ENCODE data around the gene MEGF6. TPM values are rescaled to one million over a fixed set of nuclear protein-coding genes. Genes with fewer than 3 reads are reported as not detected.

The MEGF6 gene
- total RNA-seq, 1 donor = 2.2 TPM

- TF ChIP-seq, protein P1, sequence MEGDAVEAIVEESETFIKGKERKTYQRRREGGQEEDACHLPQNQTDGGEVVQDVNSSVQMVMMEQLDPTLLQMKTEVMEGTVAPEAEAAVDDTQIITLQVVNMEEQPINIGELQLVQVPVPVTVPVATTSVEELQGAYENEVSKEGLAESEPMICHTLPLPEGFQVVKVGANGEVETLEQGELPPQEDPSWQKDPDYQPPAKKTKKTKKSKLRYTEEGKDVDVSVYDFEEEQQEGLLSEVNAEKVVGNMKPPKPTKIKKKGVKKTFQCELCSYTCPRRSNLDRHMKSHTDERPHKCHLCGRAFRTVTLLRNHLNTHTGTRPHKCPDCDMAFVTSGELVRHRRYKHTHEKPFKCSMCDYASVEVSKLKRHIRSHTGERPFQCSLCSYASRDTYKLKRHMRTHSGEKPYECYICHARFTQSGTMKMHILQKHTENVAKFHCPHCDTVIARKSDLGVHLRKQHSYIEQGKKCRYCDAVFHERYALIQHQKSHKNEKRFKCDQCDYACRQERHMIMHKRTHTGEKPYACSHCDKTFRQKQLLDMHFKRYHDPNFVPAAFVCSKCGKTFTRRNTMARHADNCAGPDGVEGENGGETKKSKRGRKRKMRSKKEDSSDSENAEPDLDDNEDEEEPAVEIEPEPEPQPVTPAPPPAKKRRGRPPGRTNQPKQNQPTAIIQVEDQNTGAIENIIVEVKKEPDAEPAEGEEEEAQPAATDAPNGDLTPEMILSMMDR (IDR thresholded peaks at IDR 0.05; ENCODE audit: insufficient read depth, low read depth, low read length) = no peak
- DNase-seq (ENCODE audit: low read depth) = no peak
- H3K4me3 ChIP-seq (ENCODE audit: low read depth, low read length) = no peak overlapping the region
These were observed 41.0 kb downstream of the MEGF6 start for GRCh38 chr1:3570066-3570986.

DNA sequence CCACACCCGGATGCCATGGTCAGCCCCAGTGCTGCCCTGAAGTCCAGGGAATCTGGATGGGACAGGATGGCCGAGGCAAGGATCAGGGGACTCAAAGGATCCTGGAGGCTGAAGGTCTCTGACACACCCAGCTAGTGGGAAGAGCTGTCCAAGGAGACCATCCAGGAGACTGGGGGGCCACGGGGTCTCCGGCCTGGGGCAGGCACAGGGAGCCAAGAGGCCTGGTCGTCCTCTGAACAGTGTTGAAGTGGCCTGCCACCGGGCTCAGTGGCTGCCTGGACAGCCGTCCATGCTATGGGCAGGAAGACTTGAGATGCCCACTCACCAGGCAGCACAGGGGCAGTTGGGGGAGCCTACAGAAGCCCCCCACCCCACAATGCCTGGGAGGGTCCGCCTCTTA, 41.9 kb downstream of the MEGF6 start:
- TF ChIP-seq, protein P1 (IDR thresholded peaks at IDR 0.05; ENCODE audit: insufficient read depth, low read depth, low read length) = no peak
- no peak overlapping the region for H3K4me3 ChIP-seq (ENCODE audit: low read depth, low read length)
- DNase-seq (ENCODE audit: low read depth) = no peak

DNA sequence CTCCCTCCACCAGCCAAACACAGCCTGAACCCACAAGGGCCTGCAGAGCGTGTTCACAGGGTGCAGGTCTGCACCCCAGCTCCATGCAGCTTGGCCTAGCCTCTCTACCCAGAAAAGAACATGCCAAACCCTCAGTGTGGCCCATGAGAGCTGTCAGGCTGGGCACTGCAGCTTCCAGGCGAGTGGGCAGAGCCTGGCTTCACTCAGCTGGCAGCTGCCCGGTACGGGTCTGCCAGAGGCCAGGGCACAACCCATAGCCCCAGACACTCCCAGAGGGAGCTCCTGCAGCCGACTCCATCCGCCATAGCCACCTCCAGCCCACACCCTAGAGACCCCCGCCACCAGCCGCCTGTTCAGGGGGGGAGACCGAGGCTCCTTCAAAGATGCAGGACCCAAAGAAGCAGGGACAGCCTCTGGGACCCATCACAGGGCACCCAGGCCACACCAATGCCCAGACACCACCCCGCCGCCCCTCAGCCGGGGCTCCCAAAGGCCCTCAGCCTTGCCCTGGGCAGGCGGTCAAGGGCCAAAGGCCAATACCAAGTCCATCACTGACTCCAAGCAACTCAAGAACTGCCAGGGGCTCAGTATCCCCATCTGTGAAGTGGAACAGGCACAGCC, 42.4 kb downstream of the MEGF6 start:
- TF ChIP-seq, protein P1 (IDR thresholded peaks at IDR 0.05; ENCODE audit: insufficient read depth, low read depth, low read length) = no peak
- no peak overlapping the region for H3K4me3 ChIP-seq (ENCODE audit: low read depth, low read length)
- no peak for DNase-seq (ENCODE audit: low read depth)

GRCh38 chr1:3566951-3567804, 44.1 kb downstream of the MEGF6 start:
- DNase-seq (ENCODE audit: low read depth) = no peak
- no peak overlapping the region for H3K4me3 ChIP-seq (ENCODE audit: low read depth, low read length)
- TF ChIP-seq, protein P1 (IDR thresholded peaks at IDR 0.05; ENCODE audit: insufficient read depth, low read depth, low read length) = no peak

DNA sequence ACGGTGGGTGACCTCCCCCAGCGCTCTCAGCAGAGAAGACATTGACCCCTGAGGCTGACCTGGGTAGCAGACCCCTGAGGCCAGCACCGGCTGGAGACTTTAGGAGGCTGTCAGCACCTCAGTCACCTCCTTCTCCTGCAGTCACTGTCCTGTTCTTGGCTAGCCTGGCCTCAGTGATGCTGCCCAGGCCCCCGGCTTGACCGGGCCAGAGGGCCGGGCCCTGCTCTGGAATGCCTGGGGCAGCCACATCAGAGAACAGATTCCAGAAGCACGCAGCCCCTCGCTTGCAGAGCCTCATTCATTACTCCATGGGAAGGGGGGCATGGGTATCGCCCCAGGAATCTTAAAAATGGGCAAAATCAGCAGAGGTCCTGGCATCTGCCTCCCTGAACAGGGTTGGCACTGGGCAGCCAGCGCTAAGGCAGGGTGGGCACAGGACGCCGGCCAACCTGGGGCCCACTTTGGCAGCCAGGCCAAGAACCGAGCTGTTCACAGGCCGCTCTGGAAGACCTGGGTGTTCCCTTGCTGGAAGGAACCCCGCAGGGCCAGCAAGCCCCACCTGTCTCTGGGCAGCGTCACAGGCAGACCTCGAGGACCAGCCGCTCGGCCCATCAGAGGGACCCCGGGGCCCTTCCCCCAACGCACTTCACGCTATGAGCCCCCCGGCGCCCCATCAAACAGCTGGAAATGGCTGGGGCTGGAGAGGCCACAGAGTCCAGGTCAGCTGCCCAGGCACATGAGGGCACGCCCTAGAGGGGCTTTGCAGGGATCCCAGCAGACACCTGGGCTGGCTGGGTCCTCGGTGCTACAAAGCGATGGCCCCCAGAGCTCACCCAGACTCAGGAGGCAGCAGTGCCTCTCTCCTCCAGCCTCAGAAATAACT, 45.1 kb downstream of the MEGF6 start:
- TF ChIP-seq, protein P1 (IDR thresholded peaks at IDR 0.05; ENCODE audit: insufficient read depth, low read depth, low read length) = no peak
- H3K4me3 ChIP-seq (ENCODE audit: low read depth, low read length) = no peak overlapping the region
- no peak for DNase-seq (ENCODE audit: low read depth)
